Measurements from ENCODE around the gene EMC10.

DNA sequence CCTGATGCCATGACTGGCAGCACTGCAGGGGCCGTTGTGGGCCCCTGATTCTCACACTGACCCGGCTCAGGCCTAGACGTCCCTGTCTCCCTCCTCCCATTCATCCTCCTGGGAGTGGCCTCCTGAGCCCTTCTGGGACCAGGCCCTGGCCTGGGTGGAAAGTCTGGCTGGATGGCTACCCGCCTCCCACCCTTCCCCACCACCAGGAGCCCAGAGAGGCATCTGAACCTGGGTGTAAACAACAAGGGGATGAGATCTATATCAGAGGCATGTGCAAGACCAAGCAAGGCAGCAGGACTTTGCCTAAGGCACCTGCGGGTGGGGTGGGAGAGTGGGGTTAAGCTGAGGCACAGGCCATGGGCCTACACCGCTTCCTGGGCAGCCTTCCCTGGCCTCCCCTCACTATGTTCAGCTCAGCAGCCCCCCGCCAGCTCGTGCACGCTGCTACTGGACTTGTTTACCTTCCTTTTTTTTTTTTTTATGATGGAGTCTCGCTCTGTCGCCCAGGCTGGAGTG lies 59.4 kb downstream of the EMC10 start:
- no peak for TF ChIP-seq CTCF (IDR thresholded peaks at IDR 0.05; ENCODE audit: poor library complexity)
- TF ChIP-seq EZH2 (IDR thresholded peaks at IDR 0.05; ENCODE audit: borderline replicate concordance) = no peak
- TF ChIP-seq EZH2phosphoT487 (IDR thresholded peaks at IDR 0.05; ENCODE audit: low read depth, severe bottlenecking, unreplicated experiment) = no peak
